OCI-LY3 (cell line): ENCODE measurements around the gene PAXIP1.

ENCODE experiments used
- H2AFZ ChIP-seq: fragments of 200-600, 300-600 bp; shearing (Covaris generic); 2 replicates; pipeline ENCODE4 v1.6.0; 2014; ENCODE audit warnings: antibody characterized with exemption, low read depth, low read length
- H3K27ac ChIP-seq: fragments of 200-600, 300-600 bp; sonication (generic); 2 replicates; pipeline ENCODE4 v1.5.1; 2014; ENCODE audit warnings: mild to moderate bottlenecking, low read length, moderate library complexity, mixed read lengths
- H3K27me3 ChIP-seq: fragments of 200-600, 300-600 bp; sonication (generic); 2 replicates; pipeline ENCODE4 v1.6.1; 2014; ENCODE audit warnings: low read depth, low read length, mixed read lengths
- H3K36me3 ChIP-seq: fragments of 200-600, 300-600 bp; sonication (generic); replicated peaks from 2 replicates; pipeline ENCODE3; 2014; ENCODE audit warnings: low read depth, low read length, mixed read lengths
- H3K4me1 ChIP-seq: fragments of 300-600, 200-600 bp; sonication (generic); 2 replicates; pipeline ENCODE4 v1.6.1; 2014; ENCODE audit warnings: low read length, mixed read lengths
- H3K4me2 ChIP-seq: fragments of 200-600, 300-600 bp; sonication (generic); 2 replicates; pipeline ENCODE4 v1.6.1; 2014; ENCODE audit warnings: low read length, mixed read lengths
- H3K4me3 ChIP-seq: fragments of 300-600, 200-600 bp; sonication (generic); 2 replicates; pipeline ENCODE4 v1.5.1; 2014; ENCODE audit warnings: antibody characterized with exemption, mild to moderate bottlenecking, low read length, moderate library complexity
- H3K79me2 ChIP-seq: fragments of 300-600, 200-600 bp; shearing (Covaris generic); 2 replicates; pipeline ENCODE4 v1.6.1; 2014; ENCODE audit warnings: mild to moderate bottlenecking, low read length, mixed read lengths
- H3K9ac ChIP-seq: fragments of 300-600, 200-600 bp; shearing (Covaris generic); 2 replicates; pipeline ENCODE4 v1.6.0; 2014; ENCODE audit warnings: mild to moderate bottlenecking, low read length, moderate library complexity
- H3K9me3 ChIP-seq: fragments of 200-600, 300-600 bp; shearing (Covaris generic); 2 replicates; pipeline ENCODE4 v1.6.1; 2014; ENCODE audit warnings: low read length, mixed read lengths; ENCODE audit not compliant: insufficient read depth
- H4K20me1 ChIP-seq: fragments of 200-600, 300-600 bp; sonication (generic); 2 replicates; pipeline ENCODE4 v1.6.1; 2016; ENCODE audit warnings: low read length, mixed read lengths; ENCODE audit not compliant: insufficient read depth
- EZH2phosphoT487 ChIP-seq: fragments of 200-600 bp; shearing (Covaris generic); IDR thresholded peaks from 2 replicates; pipeline ENCODE4 v1.6.1; 2018; ENCODE audit warnings: antibody characterized with exemption, mixed run types, low read depth
- TF ChIP-seq, protein P1 (sequence below): fragments of 200-600, 300-600 bp; sonication (generic); IDR thresholded peaks from 2 replicates; pipeline ENCODE4 v1.5.1; 2014; ENCODE audit warnings: antibody characterized with exemption, low read length, low read depth

Gene PAXIP1

GRCh38 chr7:154903083-154903731 is 99.7 kb downstream of the PAXIP1 start:
- Histone ChIP-seq H3K9ac (no peak overlapping the region), H4K20me1 (no peaks in the 10 kb centered on the region), H3K27ac (no peak overlapping the region), H3K79me2 (no peaks in the 10 kb centered on the region), H3K27me3 (no peaks in the 10 kb centered on the region), H3K4me3 (no peak overlapping the region), H3K4me1 (no peaks in the 10 kb centered on the region), H3K9me3 (no peaks in the 10 kb centered on the region), H3K36me3 (no peaks in the 10 kb centered on the region), H3K4me2 (no peak overlapping the region), H2AFZ (no peak overlapping the region)
- TF ChIP-seq, protein P1, sequence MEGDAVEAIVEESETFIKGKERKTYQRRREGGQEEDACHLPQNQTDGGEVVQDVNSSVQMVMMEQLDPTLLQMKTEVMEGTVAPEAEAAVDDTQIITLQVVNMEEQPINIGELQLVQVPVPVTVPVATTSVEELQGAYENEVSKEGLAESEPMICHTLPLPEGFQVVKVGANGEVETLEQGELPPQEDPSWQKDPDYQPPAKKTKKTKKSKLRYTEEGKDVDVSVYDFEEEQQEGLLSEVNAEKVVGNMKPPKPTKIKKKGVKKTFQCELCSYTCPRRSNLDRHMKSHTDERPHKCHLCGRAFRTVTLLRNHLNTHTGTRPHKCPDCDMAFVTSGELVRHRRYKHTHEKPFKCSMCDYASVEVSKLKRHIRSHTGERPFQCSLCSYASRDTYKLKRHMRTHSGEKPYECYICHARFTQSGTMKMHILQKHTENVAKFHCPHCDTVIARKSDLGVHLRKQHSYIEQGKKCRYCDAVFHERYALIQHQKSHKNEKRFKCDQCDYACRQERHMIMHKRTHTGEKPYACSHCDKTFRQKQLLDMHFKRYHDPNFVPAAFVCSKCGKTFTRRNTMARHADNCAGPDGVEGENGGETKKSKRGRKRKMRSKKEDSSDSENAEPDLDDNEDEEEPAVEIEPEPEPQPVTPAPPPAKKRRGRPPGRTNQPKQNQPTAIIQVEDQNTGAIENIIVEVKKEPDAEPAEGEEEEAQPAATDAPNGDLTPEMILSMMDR: no peak
- TF ChIP-seq EZH2phosphoT487: no peak

GRCh38 chr7:154902600-154903082 is 100.3 kb downstream of the PAXIP1 start:
- Histone ChIP-seq H3K4me2 (no peak overlapping the region), H3K9ac (no peak overlapping the region)

DNA sequence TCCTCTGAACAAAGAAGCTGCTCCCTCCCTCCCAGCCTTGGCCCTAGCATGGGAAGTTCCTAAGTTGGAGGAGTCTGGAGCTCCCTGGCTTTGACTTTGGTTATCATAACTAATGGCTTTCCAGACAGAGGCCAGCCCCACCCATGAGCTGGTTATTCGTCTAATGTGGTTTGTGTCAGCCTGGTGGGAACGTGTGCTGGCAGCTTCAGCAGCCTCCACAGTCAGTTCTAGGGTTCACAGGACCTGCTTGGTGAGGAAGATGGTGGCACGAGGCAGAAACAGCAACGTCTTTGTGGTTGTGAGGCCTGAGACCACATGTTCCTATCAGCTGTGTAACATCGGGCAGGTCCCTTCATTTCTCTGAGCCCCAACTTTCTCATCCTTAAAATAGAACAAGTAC is 103.1 kb downstream of the PAXIP1 start:
- Histone ChIP-seq H3K4me2 (no peak overlapping the region), H3K79me2 (no peaks in the 10 kb centered on the region), H3K4me1 (no peaks in the 10 kb centered on the region), H3K36me3 (no peaks in the 10 kb centered on the region), H3K27me3 (no peaks in the 10 kb centered on the region), H3K27ac (no peak overlapping the region), H4K20me1 (no peaks in the 10 kb centered on the region), H2AFZ (no peak overlapping the region), H3K4me3 (no peak overlapping the region), H3K9ac (no peak overlapping the region), H3K9me3 (no peaks in the 10 kb centered on the region)
- TF ChIP-seq, protein P1: no peak
- TF ChIP-seq EZH2phosphoT487: no peak

More at GRCh38 chr7:154902600-154903082, 100.3 kb downstream of the PAXIP1 start:
- H3K9me3 ChIP-seq: no peaks in the 10 kb centered on the region
- H3K79me2 ChIP-seq: no peaks in the 10 kb centered on the region
- no peak overlapping the region for H3K4me3 ChIP-seq
- H4K20me1 ChIP-seq: no peaks in the 10 kb centered on the region
- H3K27me3 ChIP-seq: no peaks in the 10 kb centered on the region
- H3K4me1 ChIP-seq: no peaks in the 10 kb centered on the region
- TF ChIP-seq, protein P1: no peak
- no peak for TF ChIP-seq EZH2phosphoT487
- H2AFZ ChIP-seq: no peak overlapping the region
- H3K27ac ChIP-seq: no peak overlapping the region
- no peaks in the 10 kb centered on the region for H3K36me3 ChIP-seq

- no peak overlapping the region for H3K27ac ChIP-seq
- no peak overlapping the region for H3K9ac ChIP-seq
- TF ChIP-seq, protein P1: no peak
- TF ChIP-seq EZH2phosphoT487: no peak
- no peak overlapping the region for H3K4me3 ChIP-seq
- no peak overlapping the region for H3K4me2 ChIP-seq
- H2AFZ ChIP-seq: no peak overlapping the region
- no peaks in the 10 kb centered on the region for H3K4me1 ChIP-seq
- no peaks in the 10 kb centered on the region for H3K79me2 ChIP-seq
- H3K36me3 ChIP-seq: no peaks in the 10 kb centered on the region
- no peaks in the 10 kb centered on the region for H3K9me3 ChIP-seq
- no peaks in the 10 kb centered on the region for H4K20me1 ChIP-seq
- H3K27me3 ChIP-seq: no peaks in the 10 kb centered on the region
Measured at GRCh38 chr7:154898973-154899855, 103.7 kb downstream of the PAXIP1 start.
